ENCODE measurements around the gene CDC14A.

GRCh38 chr1:100413035-100413434 lies 60.7 kb downstream of the CDC14A start:
- TF ChIP-seq CTCF (conservative IDR thresholded peaks at IDR 0.05 in 1 of 2, IDR thresholded peaks at IDR 0.05 in 1 of 2; ENCODE audit: low read depth in 1 of 2, low read length in 2 of 2) (no peak), EZH2 (IDR thresholded peaks at IDR 0.05; ENCODE audit: low read length, missing control alignments) (no peak)

Measured in fibroblast of lung (primary cell).